Activated naive CD8-positive, alpha-beta T cell treated with anti-CD3 and anti-CD28 coated beads, Interleukin-2, amount 10 ng/mL, durations not matched to agents 7 days and 5 days (primary cell): ENCODE measurements around the gene NSFL1C. TPM values are rescaled to one million over a fixed set of nuclear protein-coding genes. Genes with fewer than 3 reads are reported as not detected.

ENCODE experiments used
- ATAC-seq: fragments of 150-1000 bp; cut with Tn5 transposase; one replicate; pipeline ENCODE4 v1.10.0; 2021; ENCODE audit warnings: low read depth, moderate library complexity
- POLR2A ChIA-PET: fragments of 350-600 bp; sonication (Branson Sonifier 250); formaldehyde crosslinking; loops from one replicate; lab custom pipeline; 2021; ENCODE audit warnings: antibody characterized with exemption; lab: Charles Lee
- DNase-seq: peaks from one replicate; pipeline ENCODE4 v3.0.0; 2021
- H3K27ac Mint-ChIP-seq: one replicate; pipeline ENCODE4 v1.8.0; 2022; ENCODE audit warnings: mild to moderate bottlenecking, mixed read lengths
- H3K27me3 Mint-ChIP-seq: one replicate; pipeline ENCODE4 v1.8.0; 2022; ENCODE audit warnings: mild to moderate bottlenecking, moderate library complexity, mixed read lengths
- H3K36me3 Mint-ChIP-seq: one replicate; pipeline ENCODE4 v1.8.0; 2021; ENCODE audit warnings: mild to moderate bottlenecking, mixed read lengths
- H3K4me1 Mint-ChIP-seq: one replicate; pipeline ENCODE4 v1.8.0; 2021; ENCODE audit warnings: mixed read lengths
- H3K4me3 Mint-ChIP-seq: one replicate; pipeline ENCODE4 v1.8.0; 2022; ENCODE audit warnings: mild to moderate bottlenecking, moderate library complexity, mixed read lengths
- H3K9me3 Mint-ChIP-seq: one replicate; pipeline ENCODE4 v1.8.0; 2021; ENCODE audit warnings: mixed read lengths
- total RNA-seq, 2 experiments: library from RNA; stranded (reverse); gene quantifications; one replicate each; pipeline ENCODE4 v1.2.3, GENCODE V29; 2021

Gene NSFL1C
- total RNA-seq, 2 experiments from 2014 or later: 66.9 to 67.2 TPM

DNA sequence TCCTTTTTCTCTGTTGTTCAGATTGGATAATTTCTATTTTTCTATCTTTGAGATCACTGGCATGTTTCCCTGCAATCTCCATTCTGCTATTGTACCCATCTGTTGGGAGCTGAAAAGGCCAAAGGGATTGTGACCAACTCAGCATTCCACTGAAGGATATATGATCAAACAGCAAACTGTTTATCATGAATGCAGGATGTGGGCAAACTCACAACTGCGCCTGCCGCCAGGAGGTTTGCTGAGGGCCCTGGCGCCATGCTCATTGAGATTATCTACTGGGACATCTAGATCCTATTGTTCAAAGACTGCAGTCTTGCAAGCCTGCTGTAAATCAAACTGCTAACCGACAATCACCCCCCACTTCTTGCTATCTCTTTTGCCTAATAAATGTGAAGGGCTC lies 69.9 kb downstream of the NSFL1C start:
- Mint-ChIP-seq H3K36me3 (peaks cover 8% of the 10 kb centered on the region), H3K27ac (no peak overlapping the region), H3K27me3 (peaks cover 17% of the 10 kb centered on the region), H3K4me1 (peaks cover 19% of the 10 kb centered on the region), H3K4me3 (no peak overlapping the region), H3K9me3 (peaks cover 6% of the 10 kb centered on the region)
- POLR2A ChIA-PET: no interaction called here
- ATAC-seq (no peak), DNase-seq (no peak)

DNA sequence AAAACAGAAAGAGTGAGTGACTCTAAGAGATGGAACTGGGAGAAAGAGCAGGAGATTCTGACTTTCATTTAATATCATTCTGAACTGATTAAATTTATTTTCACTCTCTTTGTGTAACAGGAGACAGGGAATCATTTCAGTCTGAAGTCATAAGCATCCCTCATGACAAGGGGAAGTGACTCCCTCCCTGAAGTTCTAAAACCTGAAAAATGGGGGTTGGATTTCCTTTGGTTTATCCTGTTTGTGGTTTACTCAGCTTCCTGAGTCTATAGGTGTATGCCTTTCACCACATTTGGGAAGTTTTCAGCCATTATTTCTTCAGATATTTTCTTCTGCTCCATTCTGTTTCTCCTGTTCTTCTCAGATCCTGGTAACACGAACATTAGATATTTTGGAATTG lies 70.4 kb downstream of the NSFL1C start:
- H3K4me1 Mint-ChIP-seq: peaks cover 22% of the 10 kb centered on the region
- ATAC-seq (no peak), DNase-seq (no peak)
- no peak overlapping the region for H3K4me3 Mint-ChIP-seq
- H3K36me3 Mint-ChIP-seq: peaks cover 9% of the 10 kb centered on the region
- H3K27me3 Mint-ChIP-seq: peaks cover 17% of the 10 kb centered on the region
- POLR2A ChIA-PET: interaction anchor here (1.0 kb wide), 1 partner anchor 50 kb away, joined by 4 read pairs; no protein-coding TSS in a partner anchor
- H3K9me3 Mint-ChIP-seq: peaks cover 6% of the 10 kb centered on the region
- H3K27ac Mint-ChIP-seq: no peak overlapping the region

DNA sequence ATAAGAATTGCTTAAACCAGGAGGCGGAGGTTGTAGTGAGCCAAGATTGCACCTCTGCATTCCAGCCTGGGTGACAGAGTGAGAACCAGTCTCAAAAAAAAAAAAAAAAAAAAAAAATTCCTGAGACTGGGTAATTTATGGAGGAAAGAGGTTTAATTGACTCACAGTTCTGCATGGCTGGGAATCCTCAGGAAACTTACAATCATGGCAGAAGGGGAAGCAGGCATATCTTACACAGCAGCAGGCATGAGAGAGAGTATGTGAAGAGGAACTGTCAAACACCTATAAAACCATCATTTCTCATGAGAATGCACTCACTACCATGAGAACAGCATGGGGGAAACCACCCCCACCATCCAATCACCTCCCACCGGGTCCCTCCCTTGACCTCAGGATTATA lies 72.0 kb downstream of the NSFL1C start:
- no peak overlapping the region for H3K27ac Mint-ChIP-seq
- H3K36me3 Mint-ChIP-seq: peaks cover 14% of the 10 kb centered on the region
- H3K27me3 Mint-ChIP-seq: peaks cover 17% of the 10 kb centered on the region
- ATAC-seq (no peak), DNase-seq (no peak)
- peaks cover 36% of the 10 kb centered on the region for H3K4me1 Mint-ChIP-seq
- POLR2A ChIA-PET: no interaction called here
- H3K4me3 Mint-ChIP-seq: no peak overlapping the region
- H3K9me3 Mint-ChIP-seq: peaks cover 6% of the 10 kb centered on the region

DNA sequence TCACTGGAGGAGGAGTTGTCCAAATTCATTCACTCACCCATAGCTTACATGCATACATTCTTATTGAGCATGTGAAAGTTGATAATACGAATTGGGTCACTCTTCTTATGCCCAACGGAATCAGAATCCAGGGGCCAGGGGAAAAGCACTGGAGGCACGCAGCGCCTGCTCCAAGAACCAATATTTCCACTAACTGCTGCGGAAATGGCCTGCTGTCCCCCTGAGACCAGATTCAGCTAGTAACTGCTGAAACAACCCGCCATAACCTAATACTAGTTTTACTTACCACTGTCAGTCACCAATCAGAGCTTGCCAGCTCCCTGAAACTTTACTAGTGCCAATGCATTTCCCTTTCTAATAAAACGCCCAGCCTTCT lies 73.2 kb downstream of the NSFL1C start:
- peaks cover 17% of the 10 kb centered on the region for H3K27me3 Mint-ChIP-seq
- peak overlapping the region; percentile 92 for H3K4me3 Mint-ChIP-seq
- no peak for DNase-seq
- peaks cover 6% of the 10 kb centered on the region for H3K9me3 Mint-ChIP-seq
- peak overlapping the region; percentile 86 for H3K27ac Mint-ChIP-seq
- peaks cover 44% of the 10 kb centered on the region for H3K4me1 Mint-ChIP-seq
- peaks cover 16% of the 10 kb centered on the region for H3K36me3 Mint-ChIP-seq
- POLR2A ChIA-PET: interaction anchor here (1.8 to 5.3 kb wide), 3 partner anchors 45 to 66 kb away, joined by 4 to 78 read pairs (median 7); partner anchors contain the start of gene SDCBP2
- no peak for ATAC-seq

DNA sequence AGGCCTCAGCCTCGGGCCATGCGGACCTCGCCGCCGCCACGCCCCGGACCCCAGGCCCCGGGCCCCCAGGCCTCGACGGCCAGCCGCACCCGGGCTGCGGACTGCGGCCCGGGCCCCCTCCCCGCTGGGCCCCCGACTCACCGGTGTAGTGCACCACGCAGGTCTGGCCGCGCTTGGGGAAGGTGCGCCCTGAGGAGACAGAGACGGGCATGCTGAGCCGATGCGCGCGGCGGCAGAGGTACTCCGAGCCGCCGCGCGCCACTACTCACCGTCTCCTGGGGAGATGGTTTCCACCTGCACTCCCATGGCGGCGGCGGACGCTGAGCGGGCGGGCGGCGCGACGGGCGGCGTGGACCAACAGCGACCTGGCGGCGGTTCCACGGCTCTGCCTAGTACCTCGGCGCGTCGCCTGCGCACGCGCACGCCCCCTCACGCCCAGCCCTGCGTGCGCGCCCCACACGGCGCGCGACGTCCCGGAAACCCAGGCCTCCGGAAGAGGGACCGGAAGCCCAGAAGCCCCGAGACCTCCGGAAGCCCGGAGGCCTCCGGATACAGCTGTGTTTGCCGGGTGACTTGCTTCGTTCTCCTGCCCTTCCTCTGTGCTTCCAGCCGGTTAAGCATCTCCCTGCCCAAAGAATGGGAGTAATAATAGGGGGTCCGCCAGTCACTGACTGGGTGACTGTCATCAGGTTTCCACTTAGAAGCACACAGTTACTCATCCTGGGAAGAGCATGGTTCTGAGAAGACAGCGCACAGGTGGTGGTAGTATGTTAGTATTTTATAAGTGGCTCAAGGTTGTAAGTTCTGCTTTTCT lies 73.7 kb downstream of the NSFL1C start, which contains the start of gene FKBP1A:
FKBP1A (minus strand) TSS at position 362 of the 814 bp plus-strand sequence; CDS start at position 306, 56 bp downstream.
- peaks cover 6% of the 10 kb centered on the region for H3K9me3 Mint-ChIP-seq
- peak within 1 kb of the TSS; percentile 92 for H3K4me3 Mint-ChIP-seq
- POLR2A ChIA-PET: interaction anchor here (1.2 to 5.3 kb wide), 6 partner anchors 31 to 92 kb away, joined by 4 to 78 read pairs (median 6); partner anchors contain the start of gene SDCBP2
- DNase-seq (peak; percentile 91), ATAC-seq (peak; percentile 81)
- peaks cover 16% of the 10 kb centered on the region for H3K36me3 Mint-ChIP-seq
- H3K4me1 Mint-ChIP-seq: peaks cover 49% of the 10 kb centered on the region
- peak within 1 kb of the TSS; percentile 86 for H3K27ac Mint-ChIP-seq
- peaks cover 17% of the 10 kb centered on the region for H3K27me3 Mint-ChIP-seq

DNA sequence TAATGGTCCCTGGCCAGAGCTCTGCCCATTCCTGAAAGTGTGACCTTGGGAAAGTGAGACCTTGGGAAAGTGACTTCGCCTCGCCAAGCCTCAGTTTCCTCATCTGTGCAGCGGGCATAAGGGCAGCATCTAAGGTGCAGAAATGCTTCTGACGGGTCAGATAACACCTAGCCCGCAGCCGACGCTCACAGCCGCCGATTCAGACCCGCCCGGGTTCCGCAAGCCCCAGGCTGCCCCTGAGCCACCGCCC lies 74.3 kb downstream of the NSFL1C start:
- Mint-ChIP-seq H3K4me3 (peak overlapping the region; percentile 92), H3K36me3 (peaks cover 16% of the 10 kb centered on the region), H3K9me3 (peaks cover 6% of the 10 kb centered on the region), H3K4me1 (peaks cover 53% of the 10 kb centered on the region), H3K27me3 (peaks cover 17% of the 10 kb centered on the region), H3K27ac (peak overlapping the region; percentile 85)
- POLR2A ChIA-PET: interaction anchor here (1.0 to 5.3 kb wide), 10 partner anchors 13 to 91 kb away, joined by 3 to 78 read pairs (median 4); partner anchors contain the start of gene SDCBP2
- peak; percentile 12 for ATAC-seq
- no peak for DNase-seq

Other genes with a start within 250 kb of the NSFL1C start
- under 1 TPM in 1 of 2 experiments, not detected in 1; 0.48 TPM for gene RAD21L1, start 240.8 kb downstream of the NSFL1C start, total RNA-seq
- gene SNPH, start 200.6 kb downstream of the NSFL1C start, total RNA-seq: 1 to 10 TPM; 8.8 to 9.7 TPM
- 1 to 10 TPM; 3.7 to 5.1 TPM for gene SDCBP2, start 137.7 kb downstream of the NSFL1C start, total RNA-seq
- 100 to 1,000 TPM; 231 to 234 TPM for gene FKBP1A, start 73.8 kb downstream of the NSFL1C start, total RNA-seq
- not detected for gene SIRPB2, start 24.6 kb upstream of the NSFL1C start, total RNA-seq
- gene SIRPD, start 90.9 kb upstream of the NSFL1C start, total RNA-seq: under 1 TPM; 0.30 to 0.31 TPM
- 1 to 10 TPM; 6.5 to 9.6 TPM for gene SIRPB1, start 153.2 kb upstream of the NSFL1C start, total RNA-seq
- 100 to 1,000 TPM in 1 of 2 experiments, 10 to 100 TPM in 1; 98.7 to 100 TPM for gene SIRPG, start 190.9 kb upstream of the NSFL1C start, total RNA-seq